H1 (cell line): Measurements from ENCODE around the gene RIMBP2.

Experiments
- CEBPB ChIP-seq: IDR thresholded peaks from 2 replicates; pipeline ENCODE4 v1.6.1; 2012; ENCODE audit warnings: low read depth, low read length
- CHD1 ChIP-seq: IDR thresholded peaks from 2 replicates; pipeline ENCODE4 v1.6.1; 2012; ENCODE audit warnings: low read depth, low read length, improper control_type of control experiment
- EZH2 ChIP-seq: fragments of 200-600 bp; sonication (generic); IDR thresholded peaks from 2 replicates; pipeline ENCODE4 v1.7.1; 2012; ENCODE audit warnings: low read depth, mild to moderate bottlenecking, moderate library complexity, low read length, inconsistent platforms; ENCODE audit not compliant: severe bottlenecking
- GABPA ChIP-seq: IDR thresholded peaks from 2 replicates; pipeline ENCODE4 v1.6.1; 2011; ENCODE audit warnings: mild to moderate bottlenecking, low read length, moderate library complexity, borderline replicate concordance; ENCODE audit not compliant: insufficient read depth
- KDM1A ChIP-seq: fragments of 200-600, 300-600 bp; sonication (generic); IDR thresholded peaks from 2 replicates; pipeline ENCODE4 v1.7.1; 2016; ENCODE audit warnings: mild to moderate bottlenecking, low read length, borderline replicate concordance
- POLR2A ChIP-seq, 2 experiments: IDR thresholded peaks; 1 replicate in 1 of 2; 2 replicates in 1 of 2; pipeline ENCODE4 v1.6.1; 2011; ENCODE audit warnings: low read depth in 2 of 2, low read length in 2 of 2, mild to moderate bottlenecking in 2 of 2; ENCODE audit errors: control extremely low read depth in 1 of 2
- POLR2AphosphoS5 ChIP-seq: IDR thresholded peaks from 2 replicates; pipeline ENCODE4 v1.6.1; 2011; ENCODE audit warnings: low read depth, low read length
- SIN3A ChIP-seq, 2 experiments: IDR thresholded peaks in 1 of 2; conservative IDR thresholded peaks in 1 of 2; 2 replicates each; pipeline ENCODE4 v1.6.1; 2011 to 2012; ENCODE audit warnings: low read length in 2 of 2, improper control_type of control experiment in 1 of 2, low read depth in 1 of 2, mild to moderate bottlenecking in 1 of 2
- TAF1 ChIP-seq: IDR thresholded peaks from 2 replicates; pipeline ENCODE4 v1.6.1; 2011; ENCODE audit warnings: mild to moderate bottlenecking, low read depth, low read length
- TAF7 ChIP-seq: optimal IDR thresholded peaks from 2 replicates; pipeline ENCODE3; 2011; ENCODE audit warnings: low read depth, mild to moderate bottlenecking, inconsistent platforms, low read length, moderate library complexity, borderline replicate concordance
- TF ChIP-seq, protein P1 (sequence below), 3 experiments: IDR thresholded peaks; 1 replicate in 2 of 3; 2 replicates in 1 of 3; pipeline versions ENCODE4 v1.5.1 to v1.6.1; 2011; ENCODE audit warnings: low read length in 3 of 3, mild to moderate bottlenecking in 3 of 3, inconsistent platforms in 2 of 3, low read depth in 1 of 3, moderate library complexity in 1 of 3; ENCODE audit not compliant: insufficient read depth in 1 of 3; ENCODE audit errors: control extremely low read depth in 1 of 3
- TF ChIP-seq, protein P2 (sequence below): IDR thresholded peaks from 2 replicates; pipeline ENCODE4 v1.6.1; 2012; ENCODE audit warnings: inconsistent platforms

DNA sequence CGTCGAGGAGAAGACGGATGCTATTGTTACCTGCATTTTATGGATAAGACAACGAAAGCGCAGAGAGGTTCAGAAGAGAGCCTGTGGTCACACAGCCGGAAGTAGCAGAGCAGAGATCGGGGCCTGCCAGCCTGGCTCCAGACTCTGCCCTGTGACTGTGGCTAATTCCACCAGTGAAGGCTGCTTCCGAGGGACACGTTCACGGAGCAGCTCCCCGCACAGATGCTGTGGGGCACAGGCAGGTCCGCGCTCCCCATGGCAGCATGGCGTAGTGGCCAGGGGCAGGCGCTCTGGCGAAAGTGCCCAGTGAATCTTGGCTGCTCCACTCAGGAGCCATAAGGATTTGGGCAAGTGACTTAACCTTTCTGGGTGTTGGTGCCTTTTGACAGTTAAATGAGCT, 9.8 kb downstream of the RIMBP2 start:
- no peak for TF ChIP-seq GABPA
- TF ChIP-seq, protein P1, sequence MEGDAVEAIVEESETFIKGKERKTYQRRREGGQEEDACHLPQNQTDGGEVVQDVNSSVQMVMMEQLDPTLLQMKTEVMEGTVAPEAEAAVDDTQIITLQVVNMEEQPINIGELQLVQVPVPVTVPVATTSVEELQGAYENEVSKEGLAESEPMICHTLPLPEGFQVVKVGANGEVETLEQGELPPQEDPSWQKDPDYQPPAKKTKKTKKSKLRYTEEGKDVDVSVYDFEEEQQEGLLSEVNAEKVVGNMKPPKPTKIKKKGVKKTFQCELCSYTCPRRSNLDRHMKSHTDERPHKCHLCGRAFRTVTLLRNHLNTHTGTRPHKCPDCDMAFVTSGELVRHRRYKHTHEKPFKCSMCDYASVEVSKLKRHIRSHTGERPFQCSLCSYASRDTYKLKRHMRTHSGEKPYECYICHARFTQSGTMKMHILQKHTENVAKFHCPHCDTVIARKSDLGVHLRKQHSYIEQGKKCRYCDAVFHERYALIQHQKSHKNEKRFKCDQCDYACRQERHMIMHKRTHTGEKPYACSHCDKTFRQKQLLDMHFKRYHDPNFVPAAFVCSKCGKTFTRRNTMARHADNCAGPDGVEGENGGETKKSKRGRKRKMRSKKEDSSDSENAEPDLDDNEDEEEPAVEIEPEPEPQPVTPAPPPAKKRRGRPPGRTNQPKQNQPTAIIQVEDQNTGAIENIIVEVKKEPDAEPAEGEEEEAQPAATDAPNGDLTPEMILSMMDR (IDR thresholded peaks at IDR 0.05; ENCODE audit: control extremely low read depth in 1 of 3, insufficient read depth in 1 of 3, low read depth in 1 of 3, low read length in 3 of 3) = no peak
- no peak for TF ChIP-seq SIN3A (conservative IDR thresholded peaks at IDR 0.05 in 1 of 2, IDR thresholded peaks at IDR 0.05 in 1 of 2; ENCODE audit: low read depth in 1 of 2, low read length in 2 of 2)
- TF ChIP-seq TAF1 = no peak
- TF ChIP-seq EZH2 = no peak
- TF ChIP-seq, protein P2, sequence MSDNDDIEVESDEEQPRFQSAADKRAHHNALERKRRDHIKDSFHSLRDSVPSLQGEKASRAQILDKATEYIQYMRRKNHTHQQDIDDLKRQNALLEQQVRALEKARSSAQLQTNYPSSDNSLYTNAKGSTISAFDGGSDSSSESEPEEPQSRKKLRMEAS = no peak
- no peak for TF ChIP-seq POLR2A (IDR thresholded peaks at IDR 0.05; ENCODE audit: control extremely low read depth in 1 of 2, low read depth in 2 of 2, low read length in 2 of 2)
- no peak for TF ChIP-seq POLR2AphosphoS5
- no peak for TF ChIP-seq CHD1
- no peak for TF ChIP-seq TAF7
- no peak for TF ChIP-seq CEBPB
- no peak for TF ChIP-seq KDM1A
